A549 treated with AZD2906 at 1 μM for 4 hours (cell line): ENCODE measurements around the gene HIC1. TPM values are rescaled to one million over a fixed set of nuclear protein-coding genes. Genes with fewer than 3 reads are reported as not detected.

Experiments used
- total RNA-seq: library from RNA; stranded (reverse); fragments of 200-300 nt; extraction: Qiagen RNA extraction; gene quantifications from 5 replicates; pipeline ENCODE4 v1.2.3, GENCODE V29; 2022

Gene HIC1
- total RNA-seq: 0.64 to 1.8 TPM (median 1.5 TPM) in 5 replicates

GRCh38 chr17:2054512-2055291 lies at the start of gene HIC1:
Gene HIC1, plus strand, starts transcription at chr17:2055103. Its CDS starts 1,588 bp downstream, at chr17:2056691.

GRCh38 chr17:2025220-2025621 lies 29.7 kb upstream of the HIC1 start, which contains the start of gene RTN4RL1:
Gene RTN4RL1, minus strand, starts transcription at chr17:2025334. Its CDS starts 469 bp downstream, at chr17:2024865.

GRCh38 chr17:2029911-2030778 lies 24.8 kb upstream of the HIC1 start, which contains the start of gene DPH1:
Gene DPH1, plus strand, starts transcription at chr17:2030153. Its CDS starts 17 bp downstream, at chr17:2030170.

GRCh38 chr17:2041561-2042389 lies 13.1 kb upstream of the HIC1 start, which contains the start of gene OVCA2:
Gene OVCA2, plus strand, starts transcription at chr17:2042022. Its CDS starts 26 bp downstream, at chr17:2042048.

Other genes with a start within 250 kb of the HIC1 start
- gene SMYD4, start 225.2 kb upstream of the HIC1 start, total RNA-seq: 8.4 to 9.8 TPM (median 9.1 TPM) in 5 replicates
- gene RPA1, start 225.1 kb upstream of the HIC1 start, total RNA-seq: 56.9 to 77.7 TPM (median 69.1 TPM) in 5 replicates
- gene RTN4RL1, start 29.8 kb upstream of the HIC1 start, total RNA-seq: 13.8 to 19.9 TPM (median 16.7 TPM) in 5 replicates
- 40.2 to 46.9 TPM (median 45.0 TPM) in 5 replicates for gene DPH1, start 24.9 kb upstream of the HIC1 start, total RNA-seq
- 59.4 to 84.9 TPM (median 75.7 TPM) in 5 replicates for gene OVCA2, start 13.1 kb upstream of the HIC1 start, total RNA-seq
- gene SMG6, start 248.7 kb downstream of the HIC1 start, total RNA-seq: 21.0 to 25.0 TPM (median 22.9 TPM) in 5 replicates
- 7.1 to 11.9 TPM (median 10.2 TPM) in 5 replicates for gene SRR, start 248.8 kb downstream of the HIC1 start, total RNA-seq